HEK293 (cell line): Measurements from ENCODE around the gene CYTH3.

Experiments used
- CTCF ChIP-seq: fragments of 450-650 bp; formaldehyde crosslinking; IDR thresholded peaks from 2 replicates; pipeline ENCODE4 v1.5.1; 2016; ENCODE audit warnings: missing biosample characterization, missing genetic modification characterization
- GLI4 ChIP-seq: fragments of 450-650 bp; formaldehyde crosslinking; IDR thresholded peaks from 2 replicates; pipeline ENCODE4 v1.5.1; 2016; ENCODE audit warnings: missing biosample characterization, missing genetic modification characterization
- ZNF138 ChIP-seq: fragments of 450-650 bp; formaldehyde crosslinking; IDR thresholded peaks from 2 replicates; pipeline ENCODE4 v1.5.1; 2016; ENCODE audit warnings: missing biosample characterization, missing genetic modification characterization, borderline replicate concordance
- ZNF184 ChIP-seq: fragments of 450-650 bp; IDR thresholded peaks from 2 replicates; pipeline ENCODE4 v1.5.1; 2018; ENCODE audit warnings: missing biosample characterization, mild to moderate bottlenecking, missing genetic modification characterization
- ZNF239 ChIP-seq: fragments of 450-650 bp; formaldehyde crosslinking; IDR thresholded peaks from 2 replicates; pipeline ENCODE4 v1.5.1; 2016; ENCODE audit warnings: missing biosample characterization, missing genetic modification characterization
- ZNF391 ChIP-seq: fragments of 450-650 bp; formaldehyde crosslinking; IDR thresholded peaks from 2 replicates; pipeline ENCODE4 v1.5.1; 2016; ENCODE audit warnings: low read depth, missing biosample characterization, missing genetic modification characterization, borderline replicate concordance
- ZNF558 ChIP-seq: fragments of 450-650 bp; formaldehyde crosslinking; IDR thresholded peaks from 2 replicates; pipeline ENCODE4 v1.5.1; 2016; ENCODE audit warnings: missing biosample characterization, missing genetic modification characterization
- ZNF701 ChIP-seq: fragments of 450-650 bp; formaldehyde crosslinking; IDR thresholded peaks from 2 replicates; pipeline ENCODE4 v1.5.1; 2016; ENCODE audit warnings: missing biosample characterization, missing genetic modification characterization
- ZSCAN30 ChIP-seq: fragments of 450-650 bp; IDR thresholded peaks from 2 replicates; pipeline ENCODE4 v1.5.1; 2018; ENCODE audit warnings: missing biosample characterization, mild to moderate bottlenecking, missing genetic modification characterization, moderate library complexity
- ZXDB ChIP-seq: fragments of 450-650 bp; formaldehyde crosslinking; IDR thresholded peaks from 2 replicates; pipeline ENCODE4 v1.5.1; 2016; ENCODE audit warnings: missing biosample characterization, missing genetic modification characterization

GRCh38 chr7:6259257-6259656 lies 13.2 kb downstream of the CYTH3 start:
- TF ChIP-seq GLI4 (tag by site-specific recombination), result no peak
- no peak for TF ChIP-seq ZNF184 (tag by site-specific recombination)
- TF ChIP-seq CTCF, result no peak
- no peak for TF ChIP-seq ZNF138 (tag by site-specific recombination)
- no peak for TF ChIP-seq ZNF558
- no peak for TF ChIP-seq ZXDB (tag by site-specific recombination)
- no peak for TF ChIP-seq ZNF391 (tag by site-specific recombination)
- TF ChIP-seq ZSCAN30, result no peak
- TF ChIP-seq ZNF701 (tag by site-specific recombination), result no peak
- TF ChIP-seq ZNF239 (tag by site-specific recombination), result no peak
